HepG2 (cell line): Measurements from ENCODE around the gene NUSAP1.

Experiments used
- BCL6 ChIP-seq: IDR thresholded peaks from 2 replicates; pipeline ENCODE4 v1.6.1; 2016; ENCODE audit warnings: missing genetic modification reagents, missing compliant biosample characterization
- HDAC6 ChIP-seq: fragments of 200-600 bp; sonication (generic); IDR thresholded peaks from 2 replicates; pipeline ENCODE4 v1.7.0; 2017; ENCODE audit warnings: mild to moderate bottlenecking, antibody characterized with exemption, low read length, low read depth
- KAT2B ChIP-seq: fragments of 150-350 bp; IDR thresholded peaks from 2 replicates; pipeline ENCODE4 v1.6.1; 2014; ENCODE audit warnings: low read depth, low read length, borderline replicate concordance
- NFIC ChIP-seq: IDR thresholded peaks from 2 replicates; pipeline ENCODE4 v1.6.1; 2012; ENCODE audit warnings: mild to moderate bottlenecking, low read length, inconsistent platforms
- SMAD3 ChIP-seq: sonication (generic); formaldehyde crosslinking; IDR thresholded peaks from 2 replicates; pipeline ENCODE4 v1.4.0; 2020; ENCODE audit warnings: missing genetic modification reagents
- SNRNP70 ChIP-seq: fragments of 200-400 bp; formaldehyde crosslinking; IDR thresholded peaks from 2 replicates; pipeline ENCODE4 v1.6.1; 2017; ENCODE audit warnings: mild to moderate bottlenecking, low read depth, low read length, moderate library complexity
- SP4 ChIP-seq: sonication (generic); formaldehyde crosslinking; IDR thresholded peaks from 2 replicates; pipeline ENCODE4 v1.8.1; 2023; ENCODE audit warnings: mild to moderate bottlenecking, missing genetic modification reagents
- ZNF496 ChIP-seq: sonication (generic); formaldehyde crosslinking; IDR thresholded peaks from 2 replicates; pipeline ENCODE4 v1.8.1; 2023; ENCODE audit warnings: mild to moderate bottlenecking, moderate library complexity, missing genetic modification reagents; ENCODE audit not compliant: insufficient replicate concordance
- TF ChIP-seq, protein P1 (sequence below): sonication (generic); formaldehyde crosslinking; IDR thresholded peaks from 2 replicates; pipeline ENCODE4 v1.5.0; 2020; ENCODE audit warnings: mild to moderate bottlenecking, missing genetic modification reagents, borderline replicate concordance
- TF ChIP-seq, protein P2 (sequence below): sonication (generic); formaldehyde crosslinking; IDR thresholded peaks from 2 replicates; pipeline ENCODE4 v1.9.0; 2021; ENCODE audit warnings: mild to moderate bottlenecking, missing genetic modification reagents
- TF ChIP-seq, protein P3 (sequence below): IDR thresholded peaks from 2 replicates; pipeline ENCODE4 v1.6.1; 2012; ENCODE audit warnings: inconsistent platforms
- TF ChIP-seq, protein P4 (sequence below): sonication (generic); formaldehyde crosslinking; IDR thresholded peaks from 2 replicates; pipeline ENCODE4 v1.4.0; 2020; ENCODE audit warnings: missing genetic modification reagents, borderline replicate concordance

DNA sequence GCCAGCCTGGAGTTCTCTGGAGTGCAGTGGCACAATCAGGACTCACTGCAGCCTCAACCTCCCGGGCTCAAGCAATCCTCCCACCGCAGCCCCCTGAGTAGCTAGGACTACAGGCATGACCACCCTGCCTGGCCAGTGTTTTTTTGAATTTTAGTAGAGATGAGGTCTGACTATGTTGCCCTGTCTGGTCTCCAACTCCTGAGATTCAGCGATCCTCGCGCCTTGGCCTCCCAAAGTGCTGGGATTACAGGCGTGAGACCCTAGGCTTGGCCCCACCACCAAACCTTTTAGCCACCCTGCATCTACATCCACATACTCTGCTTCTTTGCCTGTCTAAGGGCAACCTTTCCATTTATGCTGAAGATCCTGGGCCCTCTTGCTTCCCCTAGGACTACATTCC lies 4.4 kb downstream of the NUSAP1 start:
- TF ChIP-seq, protein P1, sequence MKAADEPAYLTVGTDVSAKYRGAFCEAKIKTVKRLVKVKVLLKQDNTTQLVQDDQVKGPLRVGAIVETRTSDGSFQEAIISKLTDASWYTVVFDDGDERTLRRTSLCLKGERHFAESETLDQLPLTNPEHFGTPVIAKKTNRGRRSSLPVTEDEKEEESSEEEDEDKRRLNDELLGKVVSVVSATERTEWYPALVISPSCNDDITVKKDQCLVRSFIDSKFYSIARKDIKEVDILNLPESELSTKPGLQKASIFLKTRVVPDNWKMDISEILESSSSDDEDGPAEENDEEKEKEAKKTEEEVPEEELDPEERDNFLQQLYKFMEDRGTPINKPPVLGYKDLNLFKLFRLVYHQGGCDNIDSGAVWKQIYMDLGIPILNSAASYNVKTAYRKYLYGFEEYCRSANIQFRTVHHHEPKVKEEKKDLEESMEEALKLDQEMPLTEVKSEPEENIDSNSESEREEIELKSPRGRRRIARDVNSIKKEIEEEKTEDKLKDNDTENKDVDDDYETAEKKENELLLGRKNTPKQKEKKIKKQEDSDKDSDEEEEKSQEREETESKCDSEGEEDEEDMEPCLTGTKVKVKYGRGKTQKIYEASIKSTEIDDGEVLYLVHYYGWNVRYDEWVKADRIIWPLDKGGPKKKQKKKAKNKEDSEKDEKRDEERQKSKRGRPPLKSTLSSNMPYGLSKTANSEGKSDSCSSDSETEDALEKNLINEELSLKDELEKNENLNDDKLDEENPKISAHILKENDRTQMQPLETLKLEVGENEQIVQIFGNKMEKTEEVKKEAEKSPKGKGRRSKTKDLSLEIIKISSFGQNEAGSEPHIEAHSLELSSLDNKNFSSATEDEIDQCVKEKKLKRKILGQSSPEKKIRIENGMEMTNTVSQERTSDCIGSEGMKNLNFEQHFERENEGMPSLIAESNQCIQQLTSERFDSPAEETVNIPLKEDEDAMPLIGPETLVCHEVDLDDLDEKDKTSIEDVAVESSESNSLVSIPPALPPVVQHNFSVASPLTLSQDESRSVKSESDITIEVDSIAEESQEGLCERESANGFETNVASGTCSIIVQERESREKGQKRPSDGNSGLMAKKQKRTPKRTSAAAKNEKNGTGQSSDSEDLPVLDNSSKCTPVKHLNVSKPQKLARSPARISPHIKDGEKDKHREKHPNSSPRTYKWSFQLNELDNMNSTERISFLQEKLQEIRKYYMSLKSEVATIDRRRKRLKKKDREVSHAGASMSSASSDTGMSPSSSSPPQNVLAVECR (CRISPR knock-in tag) = no peak
- TF ChIP-seq KAT2B = no peak
- no peak for TF ChIP-seq SNRNP70
- no peak for TF ChIP-seq HDAC6
- no peak for TF ChIP-seq SP4 (CRISPR knock-in tag)
- no peak for TF ChIP-seq ZNF496
- no peak for TF ChIP-seq BCL6 (CRISPR knock-in tag)
- TF ChIP-seq, protein P2, sequence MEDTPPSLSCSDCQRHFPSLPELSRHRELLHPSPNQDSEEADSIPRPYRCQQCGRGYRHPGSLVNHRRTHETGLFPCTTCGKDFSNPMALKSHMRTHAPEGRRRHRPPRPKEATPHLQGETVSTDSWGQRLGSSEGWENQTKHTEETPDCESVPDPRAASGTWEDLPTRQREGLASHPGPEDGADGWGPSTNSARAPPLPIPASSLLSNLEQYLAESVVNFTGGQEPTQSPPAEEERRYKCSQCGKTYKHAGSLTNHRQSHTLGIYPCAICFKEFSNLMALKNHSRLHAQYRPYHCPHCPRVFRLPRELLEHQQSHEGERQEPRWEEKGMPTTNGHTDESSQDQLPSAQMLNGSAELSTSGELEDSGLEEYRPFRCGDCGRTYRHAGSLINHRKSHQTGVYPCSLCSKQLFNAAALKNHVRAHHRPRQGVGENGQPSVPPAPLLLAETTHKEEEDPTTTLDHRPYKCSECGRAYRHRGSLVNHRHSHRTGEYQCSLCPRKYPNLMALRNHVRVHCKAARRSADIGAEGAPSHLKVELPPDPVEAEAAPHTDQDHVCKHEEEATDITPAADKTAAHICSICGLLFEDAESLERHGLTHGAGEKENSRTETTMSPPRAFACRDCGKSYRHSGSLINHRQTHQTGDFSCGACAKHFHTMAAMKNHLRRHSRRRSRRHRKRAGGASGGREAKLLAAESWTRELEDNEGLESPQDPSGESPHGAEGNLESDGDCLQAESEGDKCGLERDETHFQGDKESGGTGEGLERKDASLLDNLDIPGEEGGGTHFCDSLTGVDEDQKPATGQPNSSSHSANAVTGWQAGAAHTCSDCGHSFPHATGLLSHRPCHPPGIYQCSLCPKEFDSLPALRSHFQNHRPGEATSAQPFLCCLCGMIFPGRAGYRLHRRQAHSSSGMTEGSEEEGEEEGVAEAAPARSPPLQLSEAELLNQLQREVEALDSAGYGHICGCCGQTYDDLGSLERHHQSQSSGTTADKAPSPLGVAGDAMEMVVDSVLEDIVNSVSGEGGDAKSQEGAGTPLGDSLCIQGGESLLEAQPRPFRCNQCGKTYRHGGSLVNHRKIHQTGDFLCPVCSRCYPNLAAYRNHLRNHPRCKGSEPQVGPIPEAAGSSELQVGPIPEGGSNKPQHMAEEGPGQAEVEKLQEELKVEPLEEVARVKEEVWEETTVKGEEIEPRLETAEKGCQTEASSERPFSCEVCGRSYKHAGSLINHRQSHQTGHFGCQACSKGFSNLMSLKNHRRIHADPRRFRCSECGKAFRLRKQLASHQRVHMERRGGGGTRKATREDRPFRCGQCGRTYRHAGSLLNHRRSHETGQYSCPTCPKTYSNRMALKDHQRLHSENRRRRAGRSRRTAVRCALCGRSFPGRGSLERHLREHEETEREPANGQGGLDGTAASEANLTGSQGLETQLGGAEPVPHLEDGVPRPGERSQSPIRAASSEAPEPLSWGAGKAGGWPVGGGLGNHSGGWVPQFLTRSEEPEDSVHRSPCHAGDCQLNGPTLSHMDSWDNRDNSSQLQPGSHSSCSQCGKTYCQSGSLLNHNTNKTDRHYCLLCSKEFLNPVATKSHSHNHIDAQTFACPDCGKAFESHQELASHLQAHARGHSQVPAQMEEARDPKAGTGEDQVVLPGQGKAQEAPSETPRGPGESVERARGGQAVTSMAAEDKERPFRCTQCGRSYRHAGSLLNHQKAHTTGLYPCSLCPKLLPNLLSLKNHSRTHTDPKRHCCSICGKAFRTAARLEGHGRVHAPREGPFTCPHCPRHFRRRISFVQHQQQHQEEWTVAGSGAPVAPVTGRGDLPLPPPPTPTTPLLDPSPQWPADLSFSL (CRISPR knock-in tag) = no peak
- TF ChIP-seq, protein P3, sequence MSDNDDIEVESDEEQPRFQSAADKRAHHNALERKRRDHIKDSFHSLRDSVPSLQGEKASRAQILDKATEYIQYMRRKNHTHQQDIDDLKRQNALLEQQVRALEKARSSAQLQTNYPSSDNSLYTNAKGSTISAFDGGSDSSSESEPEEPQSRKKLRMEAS = no peak
- TF ChIP-seq, protein P4, sequence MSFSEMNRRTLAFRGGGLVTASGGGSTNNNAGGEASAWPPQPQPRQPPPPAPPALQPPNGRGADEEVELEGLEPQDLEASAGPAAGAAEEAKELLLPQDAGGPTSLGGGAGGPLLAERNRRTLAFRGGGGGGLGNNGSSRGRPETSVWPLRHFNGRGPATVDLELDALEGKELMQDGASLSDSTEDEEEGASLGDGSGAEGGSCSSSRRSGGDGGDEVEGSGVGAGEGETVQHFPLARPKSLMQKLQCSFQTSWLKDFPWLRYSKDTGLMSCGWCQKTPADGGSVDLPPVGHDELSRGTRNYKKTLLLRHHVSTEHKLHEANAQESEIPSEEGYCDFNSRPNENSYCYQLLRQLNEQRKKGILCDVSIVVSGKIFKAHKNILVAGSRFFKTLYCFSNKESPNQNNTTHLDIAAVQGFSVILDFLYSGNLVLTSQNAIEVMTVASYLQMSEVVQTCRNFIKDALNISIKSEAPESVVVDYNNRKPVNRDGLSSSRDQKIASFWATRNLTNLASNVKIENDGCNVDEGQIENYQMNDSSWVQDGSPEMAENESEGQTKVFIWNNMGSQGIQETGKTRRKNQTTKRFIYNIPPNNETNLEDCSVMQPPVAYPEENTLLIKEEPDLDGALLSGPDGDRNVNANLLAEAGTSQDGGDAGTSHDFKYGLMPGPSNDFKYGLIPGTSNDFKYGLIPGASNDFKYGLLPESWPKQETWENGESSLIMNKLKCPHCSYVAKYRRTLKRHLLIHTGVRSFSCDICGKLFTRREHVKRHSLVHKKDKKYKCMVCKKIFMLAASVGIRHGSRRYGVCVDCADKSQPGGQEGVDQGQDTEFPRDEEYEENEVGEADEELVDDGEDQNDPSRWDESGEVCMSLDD (CRISPR knock-in tag) = no peak
- TF ChIP-seq SMAD3 (CRISPR knock-in tag) = no peak
- no peak for TF ChIP-seq NFIC
